Measurements from ENCODE around the gene HMG20A.
A peak's percentile ranks its signal among the peaks of the same experiment; 100 is the strongest.
"Not testable (repeated sequence)": the region's sequence is repeated elsewhere in the genome, so short reads cannot be mapped to it uniquely, and the experiment has no call there.

Gene HMG20A

GRCh38 chr15:77420610-77421369 lies at the start of gene HMG20A:
Gene HMG20A (plus strand): TSS chr15:77420888. CDS start chr15:77458408, 37,520 bp downstream.
- peak; percentile 69 for DNase-seq (ENCODE audit: low spot score)

- DNase-seq (ENCODE audit: low spot score), result no peak
These were observed 48.7 kb upstream of the HMG20A start for GRCh38 chr15:77371850-77372563.

- DNase-seq (ENCODE audit: low spot score), result no peak
These were observed 47.2 kb upstream of the HMG20A start for GRCh38 chr15:77373441-77373840.

GRCh38 chr15:77375133-77375532 lies 45.6 kb upstream of the HMG20A start:
- DNase-seq (ENCODE audit: low spot score), result no peak

- no peak for DNase-seq (ENCODE audit: low spot score)
These were observed 43.9 kb upstream of the HMG20A start for GRCh38 chr15:77376770-77377169.

- DNase-seq (ENCODE audit: low spot score), result no peak
These were observed 40.7 kb upstream of the HMG20A start for GRCh38 chr15:77380033-77380432.

- DNase-seq (ENCODE audit: low spot score), result no peak
These were observed 36.6 kb upstream of the HMG20A start for GRCh38 chr15:77384086-77384485.

GRCh38 chr15:77384589-77385359 lies 35.9 kb upstream of the HMG20A start:
- DNase-seq (ENCODE audit: low spot score), result no peak

- no peak for DNase-seq (ENCODE audit: low spot score)
These were observed 34.1 kb upstream of the HMG20A start for GRCh38 chr15:77386626-77387025.

- DNase-seq (ENCODE audit: low spot score), result no peak
These were observed 33.2 kb upstream of the HMG20A start for GRCh38 chr15:77387365-77388105.

- no peak for DNase-seq (ENCODE audit: low spot score)
These were observed 29.2 kb upstream of the HMG20A start for GRCh38 chr15:77391372-77391951.

- no peak for DNase-seq (ENCODE audit: low spot score)
These were observed 27.8 kb upstream of the HMG20A start for GRCh38 chr15:77392762-77393470.

GRCh38 chr15:77393471-77393840 lies 27.2 kb upstream of the HMG20A start:
- no peak for DNase-seq (ENCODE audit: low spot score)

- DNase-seq (ENCODE audit: low spot score), result no peak
These were observed 25.5 kb upstream of the HMG20A start for GRCh38 chr15:77395013-77395774.

- DNase-seq (ENCODE audit: low spot score), result no peak
These were observed 24.0 kb upstream of the HMG20A start for GRCh38 chr15:77396692-77397091.

- DNase-seq (ENCODE audit: low spot score), result no peak
These were observed 21.8 kb upstream of the HMG20A start for GRCh38 chr15:77398927-77399326.

- no peak for DNase-seq (ENCODE audit: low spot score)
These were observed 20.4 kb upstream of the HMG20A start for GRCh38 chr15:77400258-77400657.

- DNase-seq (ENCODE audit: low spot score), result peak; percentile 18
These were observed 17.8 kb upstream of the HMG20A start for GRCh38 chr15:77402740-77403379.

GRCh38 chr15:77406173-77406759 lies 14.4 kb upstream of the HMG20A start:
- not testable (repeated sequence) for DNase-seq (ENCODE audit: low spot score)

All from COLO829 (cell line).